ENCODE results near the gene CD81.
"Not testable (repeated sequence)": the region's sequence is repeated elsewhere in the genome, so short reads cannot be mapped to it uniquely, and the experiment has no call there.

The CD81 gene

GRCh38 chr11:2376751-2377451, at the start of gene CD81:
CD81 (plus strand) TSS chr11:2377310; CDS start chr11:2377550, 240 bp downstream.
- no peak for DNase-seq

DNA sequence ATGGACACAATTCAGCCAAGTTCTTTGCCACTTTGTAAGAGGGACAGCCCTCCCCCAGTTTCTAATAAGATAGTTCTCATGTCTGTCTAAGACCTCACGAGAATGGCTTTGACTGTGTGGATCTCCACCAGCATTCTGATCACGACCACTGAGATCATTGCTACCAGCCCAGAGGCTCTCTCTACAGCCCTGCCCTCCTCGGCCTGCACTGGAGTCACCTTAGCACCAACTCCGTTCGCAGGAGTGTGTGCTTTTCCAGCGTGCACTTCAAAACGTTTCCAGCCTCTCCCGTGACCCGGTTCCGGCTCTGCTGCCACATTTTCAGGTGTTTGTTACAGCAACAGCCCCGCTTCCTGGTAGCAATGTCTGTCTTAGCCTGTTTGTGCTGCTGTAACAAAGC, 49.1 kb upstream of the CD81 start:
- no peak for DNase-seq

DNA sequence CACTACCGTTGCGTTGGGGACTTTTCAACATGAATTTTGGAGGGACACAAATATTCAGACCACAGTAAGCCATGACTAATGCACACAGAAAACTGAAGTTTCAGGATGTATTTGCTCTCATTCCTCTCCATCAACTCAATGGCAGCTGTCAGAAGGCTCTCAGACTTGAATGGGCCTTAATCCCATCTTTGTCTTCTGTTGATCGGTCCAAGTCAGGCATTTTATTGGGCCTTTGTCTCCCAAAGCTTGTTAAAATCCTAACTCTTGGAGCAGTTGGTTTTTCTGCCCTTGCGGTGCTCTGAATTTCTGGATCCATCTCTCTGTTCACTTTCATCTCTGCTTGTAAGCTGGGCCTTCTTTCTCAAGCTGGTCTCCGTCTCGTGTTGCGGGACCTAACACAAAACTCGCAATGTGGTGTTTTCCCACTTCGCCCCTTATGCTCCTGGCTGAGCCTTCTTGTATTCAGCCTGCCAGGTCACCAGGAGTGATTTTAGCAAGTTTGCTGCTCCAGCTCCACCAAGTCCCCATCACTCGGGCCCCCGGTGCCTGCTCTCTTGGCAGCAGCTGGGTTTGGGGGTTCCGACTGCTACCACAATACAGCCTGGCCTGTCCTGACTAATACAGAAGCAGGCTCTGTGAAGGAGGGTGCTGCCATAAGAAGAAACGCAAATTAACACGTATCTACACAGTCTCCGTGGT, 48.3 kb upstream of the CD81 start:
- DNase-seq = no peak

DNA sequence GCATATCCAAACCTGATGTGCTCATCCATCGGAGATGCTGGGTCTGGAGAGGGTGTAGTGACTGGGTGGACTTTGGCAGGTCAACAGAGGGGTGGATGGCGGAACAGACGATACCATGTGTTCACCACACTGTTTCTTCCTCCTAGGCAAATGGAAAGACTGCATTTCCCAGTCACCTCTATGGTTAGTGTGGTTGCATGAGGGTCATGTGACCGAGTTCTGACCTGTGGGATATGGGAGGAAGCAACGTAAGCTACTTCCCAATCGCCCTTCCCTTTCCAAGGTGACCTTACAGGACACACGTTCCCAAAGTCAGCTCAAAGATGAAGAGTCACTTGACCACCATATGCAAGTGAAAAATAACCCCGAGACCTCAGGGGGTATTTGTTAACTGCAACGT, 47.6 kb upstream of the CD81 start:
- no peak for DNase-seq

DNA sequence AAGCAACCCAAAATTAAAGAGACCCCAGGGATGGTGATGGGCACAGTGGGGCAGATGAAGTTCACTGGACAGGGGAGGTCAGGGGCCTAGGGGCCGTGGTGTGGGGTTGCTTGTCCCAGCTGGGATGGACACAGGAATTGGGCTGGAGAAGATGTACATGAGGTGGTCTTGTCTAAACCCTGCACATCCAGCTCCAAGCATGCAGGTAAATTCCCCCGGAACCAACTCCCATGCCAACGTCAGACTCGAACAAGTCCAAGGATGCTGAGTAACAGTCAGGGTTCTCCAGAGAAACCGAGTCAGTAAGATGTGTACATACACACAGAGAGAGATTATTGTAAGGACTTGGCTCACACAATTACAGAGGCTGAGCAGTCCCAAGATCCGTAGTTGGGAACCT, 46.4 kb upstream of the CD81 start:
- no peak for DNase-seq

DNA sequence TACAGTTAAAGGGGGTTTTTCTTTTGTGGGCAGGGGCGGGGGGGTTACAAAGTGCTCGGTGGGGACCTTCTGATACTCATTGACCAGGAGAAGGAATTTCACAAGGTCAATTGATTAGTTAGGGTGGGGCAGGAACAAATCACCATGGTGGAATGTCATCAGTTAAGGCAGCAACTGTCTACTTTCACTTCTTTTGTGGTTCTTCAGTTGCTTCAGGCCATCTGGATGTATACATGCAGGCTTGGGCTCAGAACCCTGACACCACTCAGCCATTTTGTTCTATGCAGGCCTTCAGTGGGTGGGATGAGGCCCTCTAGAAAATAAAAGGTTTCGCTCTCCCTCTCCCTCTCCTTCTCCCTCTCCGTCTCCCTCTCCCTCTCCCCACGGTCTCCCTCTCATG, 45.7 kb upstream of the CD81 start:
- no peak for DNase-seq

DNA sequence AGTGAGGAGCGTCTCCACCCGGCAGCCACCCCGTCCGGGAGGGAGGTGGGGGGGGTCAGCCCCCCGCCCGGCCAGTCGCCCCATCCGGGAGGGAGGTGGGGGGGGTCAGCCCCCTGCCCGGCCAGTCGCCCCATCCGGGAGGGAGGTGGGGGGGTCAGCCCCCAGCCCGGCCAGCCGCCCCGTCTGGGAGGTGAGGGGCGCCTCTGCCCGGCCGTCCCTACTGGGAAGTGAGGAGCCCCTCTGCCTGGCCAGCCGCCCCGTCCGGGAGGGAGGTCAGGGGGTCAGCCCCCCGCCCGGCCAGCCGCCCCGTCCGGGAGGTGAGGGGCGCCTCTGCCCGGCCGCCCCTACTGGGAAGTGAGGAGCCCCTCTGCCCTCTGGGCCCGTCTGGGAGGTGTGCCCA, 44.5 kb upstream of the CD81 start:
- DNase-seq = not testable (repeated sequence)

DNA sequence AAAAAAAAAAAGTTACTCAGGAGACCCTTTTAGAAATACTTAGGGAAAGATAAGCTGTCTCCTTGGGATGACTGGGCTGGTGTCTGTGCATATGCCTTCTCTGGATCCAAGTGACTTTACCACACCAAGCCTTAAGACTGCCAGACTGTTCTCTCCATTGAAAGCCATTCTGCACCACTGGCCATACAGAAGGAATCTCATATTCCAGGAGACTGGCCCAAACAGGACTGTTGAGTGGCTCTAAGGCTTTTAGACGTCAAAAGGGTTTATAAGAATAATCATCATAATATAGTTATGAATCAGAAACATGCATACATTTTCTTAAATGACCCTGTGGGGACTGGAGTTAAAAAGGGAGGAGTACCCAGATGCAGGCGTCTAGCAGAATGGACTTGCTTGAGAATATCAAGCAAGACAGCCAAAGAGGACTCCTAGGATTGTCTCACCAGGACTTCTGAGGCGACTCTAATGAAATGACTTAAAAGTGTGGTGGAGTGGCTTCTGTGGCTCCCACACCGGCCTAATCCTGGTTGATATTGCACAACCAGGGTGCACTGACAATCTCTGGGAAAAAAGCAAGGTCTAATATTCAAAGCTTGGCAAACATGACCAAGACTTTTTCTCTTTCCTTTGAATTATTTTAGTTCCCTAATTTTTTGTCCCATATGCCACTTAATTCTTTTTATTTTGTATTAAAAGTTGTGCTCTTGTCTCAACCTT, 43.5 kb upstream of the CD81 start:
- not testable (repeated sequence) for DNase-seq

DNA sequence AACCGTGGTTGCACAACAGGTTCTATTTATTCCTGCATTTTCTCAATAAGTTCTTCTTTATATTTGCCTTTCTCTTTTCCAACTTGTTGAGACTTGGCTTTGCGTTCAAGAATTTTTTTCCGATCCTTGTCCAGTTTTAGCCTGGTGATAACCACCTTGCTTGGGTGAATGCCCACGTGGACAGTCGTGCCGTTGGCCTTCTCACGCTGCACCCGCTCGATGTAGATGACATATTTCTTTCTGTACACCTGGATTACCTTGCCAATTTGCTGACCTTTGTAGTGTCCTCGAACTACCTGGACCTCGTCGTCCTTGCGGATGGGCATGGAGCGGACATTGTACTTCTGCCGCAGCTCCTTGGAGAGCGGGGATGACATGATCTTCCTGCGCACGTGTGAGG, 41.8 kb upstream of the CD81 start:
- DNase-seq = not testable (repeated sequence)

DNA sequence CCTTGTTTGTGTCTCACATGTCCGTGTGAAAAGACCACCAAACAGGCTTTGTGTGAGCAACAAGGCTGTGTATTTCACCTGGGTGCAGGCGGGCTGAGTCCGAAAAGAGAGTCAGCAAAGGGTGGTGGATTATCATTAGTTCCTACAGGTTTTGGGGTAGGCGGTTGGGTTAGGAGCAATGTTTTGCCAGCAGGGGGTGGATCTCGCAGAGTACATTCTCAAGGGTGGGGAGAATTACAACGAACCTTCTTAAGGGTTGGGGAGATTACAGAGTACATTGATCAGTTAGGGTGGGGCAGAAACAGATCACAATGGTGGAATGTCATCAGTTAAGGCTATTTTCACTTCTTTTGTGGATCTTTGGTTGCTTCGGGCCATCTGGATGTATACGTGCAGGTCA, 38.4 kb upstream of the CD81 start:
- DNase-seq = not testable (repeated sequence)

DNA sequence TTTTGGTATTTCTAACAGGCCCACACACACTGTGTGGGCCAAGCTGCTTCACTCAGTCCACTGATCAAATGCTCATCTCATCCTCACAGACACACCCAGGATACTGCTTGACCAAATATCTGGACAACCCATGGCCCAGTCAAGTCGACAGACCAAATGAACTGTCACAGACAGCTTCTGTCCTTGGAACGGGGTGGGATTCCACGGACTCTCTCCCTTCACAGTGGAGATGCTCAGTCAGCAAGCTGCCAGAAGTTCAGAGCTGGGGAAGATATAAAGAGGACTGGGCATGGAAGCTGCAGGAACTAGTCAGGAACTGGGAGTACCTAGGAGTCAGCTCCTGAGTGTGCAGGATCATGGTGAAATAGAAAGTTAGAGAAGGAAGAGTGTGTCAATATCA, 34.6 kb upstream of the CD81 start:
- no peak for DNase-seq

DNA sequence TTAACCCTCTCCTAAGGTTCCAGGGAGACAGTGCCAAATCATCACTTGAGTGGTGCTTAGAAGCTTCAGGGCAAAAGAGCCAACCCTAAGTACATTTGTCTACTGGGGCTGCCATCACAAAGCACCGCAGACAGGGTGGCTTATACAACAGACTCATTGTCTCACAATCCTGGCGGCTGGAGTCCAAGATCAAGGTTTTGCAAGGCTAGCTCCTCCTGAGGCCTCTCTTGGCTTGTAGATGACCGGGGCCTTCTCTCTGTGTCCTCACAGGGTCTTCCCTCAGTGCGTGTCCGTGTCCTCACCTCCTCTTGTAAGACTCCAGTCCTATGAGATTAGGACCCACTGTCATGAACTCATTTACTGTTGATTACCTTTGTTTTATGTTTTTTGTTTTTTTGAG, 34.1 kb upstream of the CD81 start:
- DNase-seq = no peak

GRCh38 chr11:2343502-2343901, 33.6 kb upstream of the CD81 start:
- DNase-seq = no peak

- DNase-seq = no peak
Observed at GRCh38 chr11:2345050-2345449, 32.1 kb upstream of the CD81 start.

GRCh38 chr11:2346014-2346413, 31.1 kb upstream of the CD81 start:
- DNase-seq = no peak

- DNase-seq = no peak
Observed at GRCh38 chr11:2346586-2347307, 30.4 kb upstream of the CD81 start.

GRCh38 chr11:2347308-2347830, 29.7 kb upstream of the CD81 start:
- no peak for DNase-seq

DNA sequence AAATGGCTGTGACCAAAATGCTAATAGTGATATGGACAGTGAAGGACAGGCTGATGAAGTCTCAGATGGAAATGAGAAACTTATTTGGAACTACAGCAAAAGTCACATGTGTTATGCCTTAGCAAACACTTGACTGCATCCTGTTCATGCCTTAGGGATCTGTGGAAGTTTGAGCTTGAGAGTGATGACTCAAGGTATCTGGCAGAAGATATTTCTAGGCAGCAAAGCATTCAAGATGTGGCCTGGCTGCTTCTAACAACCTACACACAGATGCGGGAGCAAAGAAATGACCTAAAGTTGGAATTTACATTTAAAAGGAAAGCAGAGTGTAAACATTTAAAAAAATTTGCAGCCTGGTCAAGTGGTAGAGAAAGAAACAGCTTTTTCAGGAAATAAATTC, 28.1 kb upstream of the CD81 start:
- DNase-seq = no peak

DNA sequence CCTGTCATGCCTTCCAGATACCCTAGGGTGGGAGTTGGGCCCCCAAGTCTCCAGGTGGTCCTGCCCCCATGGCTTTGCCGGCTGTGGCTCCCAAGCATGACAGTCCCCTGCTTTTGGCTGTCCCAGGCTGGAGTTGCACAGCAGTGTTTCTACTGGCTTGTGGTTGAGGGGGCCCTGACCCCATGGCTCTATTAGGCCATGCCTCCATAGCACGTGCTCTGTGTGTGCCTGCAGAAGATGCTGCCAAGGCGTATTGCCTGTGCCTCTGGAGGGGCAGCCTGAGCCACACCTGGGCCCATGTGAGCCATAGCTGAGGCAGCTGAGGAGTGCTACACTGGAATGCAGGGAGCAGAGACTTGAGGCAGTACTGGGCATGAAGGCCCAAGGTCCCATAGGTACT, 25.4 kb upstream of the CD81 start:
- DNase-seq = no peak

DNA sequence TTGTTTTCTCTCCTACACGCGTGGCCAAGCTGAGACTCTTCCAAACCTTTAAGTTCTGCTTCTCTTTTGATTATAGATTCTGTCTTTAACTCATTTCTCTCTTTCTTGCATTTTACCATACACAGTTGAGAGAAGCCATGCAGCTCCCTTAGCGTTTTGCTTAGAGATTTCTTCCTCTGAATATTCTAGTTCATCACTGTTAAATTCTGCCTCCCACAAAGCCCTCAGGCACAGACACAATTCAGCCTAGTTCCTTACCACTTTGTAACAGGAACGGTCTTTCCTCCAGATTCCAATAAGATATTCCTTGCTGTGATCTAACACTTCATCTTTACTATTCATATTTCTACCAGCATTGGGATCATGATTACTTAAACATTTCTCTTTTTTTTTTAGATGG, 24.7 kb upstream of the CD81 start:
- DNase-seq = no peak

- DNase-seq = no peak
Observed at GRCh38 chr11:2355000-2355644, 22.0 kb upstream of the CD81 start.

- DNase-seq = no peak
Observed at GRCh38 chr11:2357246-2357645, 19.9 kb upstream of the CD81 start.

GRCh38 chr11:2357651-2358050, 19.5 kb upstream of the CD81 start:
- DNase-seq = not testable (repeated sequence)
